T-cell (primary cell): Measurements from ENCODE around the gene KCNJ3. TPM values are rescaled to one million over a fixed set of nuclear protein-coding genes. Genes with fewer than 3 reads are reported as not detected.

Source experiments
- ATAC-seq, 4 experiments: fragments of 200-7000 bp in 3 of 4; fragments of 150-1000 bp in 1 of 4; cut with Tn5 transposase; replicated peaks in 1 of 4; 1 replicate in 3 of 4; 2 replicates in 1 of 4; pipeline ENCODE4 v1.10.0; 2021; ENCODE audit warnings: moderate library complexity in 3 of 4, mild to moderate bottlenecking in 2 of 4, moderate number of reproducible peaks in 1 of 4
- CTCF ChIA-PET, 2 donors: fragments of 300-600 bp; sonication (Branson Sonifier 250); formaldehyde crosslinking; loops; one replicate each; lab custom pipeline; 2022; ENCODE audit warnings: antibody characterized with exemption in 2 of 2; lab: Charles Lee
- POLR2A ChIA-PET, 2 donors: fragments of 300-600 bp; sonication (Branson Sonifier 250); formaldehyde crosslinking; loops; one replicate each; lab custom pipeline; 2022; ENCODE audit warnings: antibody characterized with exemption in 2 of 2; lab: Charles Lee
- DNase-seq, 35 experiments: peaks; one replicate each; pipeline versions ENCODE4 v3.0.0 to v3.0.0-alpha.2; 2013 to 2023
- H3K27ac ChIP-seq: one replicate; pipeline ENCODE4 v1.5.1; 2013; ENCODE audit warnings: low read length
- H3K27me3 ChIP-seq, 2 experiments: replicated peaks in 1 of 2; 1 replicate in 1 of 2; 2 replicates in 1 of 2; pipeline versions ENCODE4 v1.6.1 to v1.7.0; 2013; ENCODE audit warnings: low read length in 1 of 2, mixed read lengths in 1 of 2; ENCODE audit not compliant: control insufficient read depth in 2 of 2, insufficient read depth in 2 of 2; ENCODE audit errors: extremely low read depth in 1 of 2
- H3K36me3 ChIP-seq, 2 donors: 1 replicate in 1 of 2; 2 replicates in 1 of 2; pipeline versions ENCODE4 v1.6.1 to v1.7.0; 2013; ENCODE audit warnings: low read length in 1 of 2; ENCODE audit not compliant: control insufficient read depth in 2 of 2, insufficient read depth in 1 of 2; ENCODE audit errors: extremely low read depth in 1 of 2
- H3K4me1 ChIP-seq, 2 experiments: 1 replicate in 1 of 2; 2 replicates in 1 of 2; pipeline versions ENCODE4 v1.6.1 to v1.7.0; 2013; ENCODE audit warnings: low read length in 2 of 2, mixed read lengths in 1 of 2; ENCODE audit not compliant: insufficient read depth in 2 of 2, control insufficient read depth in 1 of 2; ENCODE audit errors: extremely low read depth in 1 of 2
- H3K4me3 ChIP-seq, 2 donors: 1 replicate in 1 of 2; 2 replicates in 1 of 2; pipeline versions ENCODE4 v1.5.1 to v1.7.0; 2013; ENCODE audit warnings: mild to moderate bottlenecking in 2 of 2, low read length in 1 of 2, moderate library complexity in 1 of 2; ENCODE audit not compliant: control insufficient read depth in 1 of 2; ENCODE audit errors: extremely low read depth in 1 of 2
- H3K9me3 ChIP-seq: 2 replicates; pipeline ENCODE4 v1.7.0; 2013
- H3K27ac Mint-ChIP-seq, 2 donors: one replicate each; pipeline ENCODE4 v1.8.0; 2020 to 2021; ENCODE audit warnings: mild to moderate bottlenecking in 2 of 2, mixed read lengths in 2 of 2
- H3K27me3 Mint-ChIP-seq, 2 donors: one replicate each; pipeline ENCODE4 v1.8.0; 2021 to 2022; ENCODE audit warnings: mixed read lengths in 2 of 2
- H3K36me3 Mint-ChIP-seq: one replicate; pipeline ENCODE4 v1.8.0; 2021; ENCODE audit warnings: mixed read lengths
- H3K4me1 Mint-ChIP-seq, 3 donors: one replicate each; pipeline ENCODE4 v1.8.0; 2020 to 2022; ENCODE audit warnings: mixed read lengths in 3 of 3, mild to moderate bottlenecking in 1 of 3
- H3K4me3 Mint-ChIP-seq, 3 donors: one replicate each; pipeline ENCODE4 v1.8.0; 2020 to 2022; ENCODE audit warnings: mild to moderate bottlenecking in 3 of 3, mixed read lengths in 3 of 3, moderate library complexity in 3 of 3
- H3K9me3 Mint-ChIP-seq, 3 donors: one replicate each; pipeline ENCODE4 v1.8.0; 2020 to 2022; ENCODE audit warnings: mixed read lengths in 3 of 3
- WGBS: methylation state at CpG from one replicate; pipeline ENCODE4 v1.1.5; 2013; ENCODE audit warnings: missing lambda C conversion rate; ENCODE audit not compliant: insufficient coverage; 5-methylcytosine and 5-hydroxymethylcytosine counted together
- total RNA-seq, 35 experiments: library from RNA in 6 of 35; stranded (reverse) in 6 of 35; fragments of 120-200 nt in 1 of 35; gene quantifications; one replicate each; pipeline versions ENCODE4 v1.2.1 to v1.2.4 and lab custom pipeline; 2013 to 2026

KCNJ3 gene
- total RNA-seq, 5 donors from 2014 or later (not counting 1 experiment from before 2014, with no cell fraction given), result not detected

DNA sequence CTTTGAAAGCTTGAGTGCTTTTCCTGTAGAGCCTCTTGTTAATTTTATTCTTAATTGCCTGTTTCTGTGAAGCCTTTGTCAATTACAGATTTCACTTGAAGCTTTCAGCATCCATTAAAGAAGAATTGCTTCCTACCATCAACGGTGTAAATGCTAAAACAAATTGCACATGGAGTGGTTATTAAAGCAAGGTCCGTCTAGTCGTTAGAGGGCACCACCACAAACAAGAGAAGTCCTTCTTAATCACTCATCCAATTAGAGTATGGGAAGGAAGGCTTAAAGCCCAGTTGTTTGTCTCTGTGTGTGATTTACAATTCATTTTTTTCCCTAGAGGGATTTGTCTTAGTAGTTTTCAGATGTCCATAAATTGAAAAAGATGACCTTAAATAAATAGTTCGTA is 1.6 kb downstream of the KCNJ3 start:
- Histone ChIP-seq H3K4me3 (no peak overlapping the region), H3K9me3 (no peaks in the 10 kb centered on the region), H3K4me1 (no peaks in the 10 kb centered on the region), H3K27me3 (peaks cover 5 to 26% of the 10 kb centered on the region in 2 experiments), H3K36me3 (no peaks in the 10 kb centered on the region), H3K27ac (no peak overlapping the region)
- ChIA-PET CTCF (no interaction called here), POLR2A (no interaction called here)
- Mint-ChIP-seq H3K4me1 (peaks cover 3 to 6% (median 4%) of the 10 kb centered on the region in 3 donors), H3K9me3 (peaks cover 0 to 7% (median 4%) of the 10 kb centered on the region in 3 donors), H3K4me3 (no peak overlapping the region), H3K27me3 (peaks cover 16 to 27% of the 10 kb centered on the region in 2 donors), H3K36me3 (no peaks in the 10 kb centered on the region), H3K27ac (no peak overlapping the region)
- no peak for DNase-seq
- WGBS, result no CpG with 5 or more reads among the region's 4 CpGs
- no peak for ATAC-seq

DNA sequence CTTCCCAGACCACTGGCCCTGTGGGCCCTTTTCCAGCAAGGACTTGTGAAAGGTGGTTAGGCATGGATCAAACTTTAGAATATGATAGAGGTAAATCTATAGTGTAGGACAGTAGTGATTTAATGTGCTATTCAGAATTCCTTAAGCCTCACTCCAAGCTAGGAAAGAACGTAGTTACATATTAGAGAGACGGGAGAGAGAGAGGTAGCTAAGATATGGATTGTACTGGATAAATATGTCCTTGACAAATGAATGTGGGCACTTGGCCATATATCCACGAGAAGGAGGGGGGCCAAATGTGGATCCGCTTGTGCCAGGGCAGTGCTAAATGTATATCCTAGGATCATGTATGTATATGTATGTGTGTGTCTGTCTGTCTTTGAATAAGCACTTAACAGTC is 6.5 kb downstream of the KCNJ3 start:
- Histone ChIP-seq H3K27ac (no peak overlapping the region), H3K4me3 (no peak overlapping the region), H3K4me1 (no peaks in the 10 kb centered on the region), H3K36me3 (no peaks in the 10 kb centered on the region), H3K27me3 (no peaks in the 10 kb centered on the region), H3K9me3 (no peaks in the 10 kb centered on the region)
- CTCF ChIA-PET, result interaction anchor here in 1 of 2 donors (0.6 kb wide), 1 partner anchor 104 kb away, joined by 3 read pairs; no protein-coding TSS in a partner anchor
- Mint-ChIP-seq H3K4me3 (no peak overlapping the region), H3K36me3 (no peaks in the 10 kb centered on the region), H3K9me3 (peaks cover 0 to 7% (median 0%) of the 10 kb centered on the region in 3 donors), H3K4me1 (no peaks in the 10 kb centered on the region), H3K27ac (no peak overlapping the region), H3K27me3 (peaks cover 0 to 4% of the 10 kb centered on the region in 2 donors)
- DNase-seq (no peak), ATAC-seq (no peak)
- 83% methylated on average over 4 of the region's 4 CpGs for WGBS
- POLR2A ChIA-PET, result no interaction called here

DNA sequence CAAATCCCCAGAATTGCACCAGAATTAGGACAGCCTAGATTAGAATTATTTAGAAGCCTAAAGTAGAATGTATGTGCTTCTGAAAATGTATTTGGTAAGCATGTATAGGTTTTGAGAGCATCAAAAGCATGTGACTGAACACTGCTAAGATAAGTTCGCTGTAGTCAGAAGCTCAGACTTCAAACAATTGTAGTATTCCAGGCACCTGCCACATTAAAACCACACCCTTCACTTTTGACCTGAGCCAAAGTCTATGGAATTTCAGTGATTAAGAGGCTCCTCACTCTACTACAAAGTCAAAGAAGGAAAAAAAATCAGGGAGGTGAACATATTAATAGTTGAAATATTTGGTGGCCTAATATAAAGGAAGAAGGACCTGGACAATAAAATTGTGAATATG is 8.2 kb downstream of the KCNJ3 start:
- Mint-ChIP-seq H3K36me3 (no peaks in the 10 kb centered on the region), H3K9me3 (peaks cover 0 to 6% (median 0%) of the 10 kb centered on the region in 3 donors), H3K27ac (no peak overlapping the region), H3K4me1 (no peaks in the 10 kb centered on the region), H3K4me3 (no peak overlapping the region), H3K27me3 (no peaks in the 10 kb centered on the region)
- 100% methylated on average over 1 of the region's 1 CpG for WGBS
- no peak for ATAC-seq
- Histone ChIP-seq H3K9me3 (no peaks in the 10 kb centered on the region), H3K27ac (no peak overlapping the region), H3K4me1 (no peaks in the 10 kb centered on the region), H3K4me3 (no peak overlapping the region), H3K27me3 (no peaks in the 10 kb centered on the region), H3K36me3 (no peaks in the 10 kb centered on the region)
- no peak for DNase-seq
- ChIA-PET POLR2A (no interaction called here), CTCF (no interaction called here)

DNA sequence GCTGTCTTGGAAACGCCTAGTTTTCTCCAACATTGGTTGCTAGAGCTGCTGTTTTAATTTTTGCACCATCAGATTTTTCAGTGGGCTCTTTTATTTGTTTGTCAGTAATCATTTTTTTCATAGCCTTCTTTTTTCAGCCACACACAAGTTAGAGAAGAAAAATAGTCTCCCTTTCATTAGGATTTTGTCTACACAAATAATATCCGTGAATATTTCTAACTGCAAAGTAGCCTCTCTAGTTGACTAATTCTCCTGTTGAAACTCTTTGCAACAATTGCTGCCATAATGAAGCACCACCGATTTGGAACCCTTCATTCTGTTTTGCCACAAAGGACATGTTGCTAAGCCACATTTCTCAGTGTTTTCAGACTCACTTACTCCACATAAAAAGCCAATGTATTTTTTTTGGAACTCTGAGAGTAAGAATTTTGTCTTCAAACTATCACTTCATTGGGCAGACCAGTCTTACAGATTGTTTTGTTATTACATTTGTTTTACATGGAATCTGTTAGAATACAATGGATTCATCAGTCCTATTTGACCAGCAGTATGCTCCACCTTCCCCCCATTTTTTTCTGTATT is 9.6 kb downstream of the KCNJ3 start:
- Mint-ChIP-seq H3K9me3 (peaks cover 0 to 4% (median 0%) of the 10 kb centered on the region in 3 donors), H3K4me3 (no peak overlapping the region), H3K4me1 (no peaks in the 10 kb centered on the region), H3K27ac (no peak overlapping the region), H3K27me3 (no peaks in the 10 kb centered on the region), H3K36me3 (no peaks in the 10 kb centered on the region)
- Histone ChIP-seq H3K27ac (no peak overlapping the region), H3K9me3 (no peaks in the 10 kb centered on the region), H3K36me3 (no peaks in the 10 kb centered on the region), H3K27me3 (no peaks in the 10 kb centered on the region), H3K4me1 (no peaks in the 10 kb centered on the region), H3K4me3 (no peak overlapping the region)
- ATAC-seq, result no peak
- ChIA-PET POLR2A (no interaction called here), CTCF (interaction anchor here in 1 of 2 donors (0.7 kb wide), 1 partner anchor 43 kb away, joined by 3 read pairs; no protein-coding TSS in a partner anchor)
- 94% methylated on average over 2 of the region's 3 CpGs for WGBS
- no peak for DNase-seq

DNA sequence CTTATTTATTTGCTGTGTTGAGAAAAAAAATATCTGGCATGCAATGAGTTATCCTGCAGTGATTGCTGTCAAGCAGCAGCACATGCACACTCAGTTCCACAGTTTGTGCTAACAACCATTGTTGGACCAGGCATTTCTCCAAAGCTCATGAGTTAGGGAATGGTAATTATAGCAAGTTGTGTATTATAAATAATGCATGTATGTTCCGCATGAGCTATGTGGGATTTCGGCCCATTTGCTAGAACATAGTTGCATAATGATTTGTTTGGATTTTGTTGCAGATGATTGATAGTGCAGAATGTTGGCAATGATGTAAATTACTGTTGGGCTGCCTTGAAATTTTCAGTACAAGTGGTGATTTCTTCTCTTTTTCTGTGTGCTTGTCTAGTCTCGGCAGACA is 10.7 kb downstream of the KCNJ3 start:
- WGBS, result 95% methylated on average over 2 of the region's 3 CpGs
- no peaks in the 10 kb centered on the region for H3K9me3 ChIP-seq
- Mint-ChIP-seq H3K36me3 (no peaks in the 10 kb centered on the region), H3K27ac (no peak overlapping the region), H3K27me3 (no peaks in the 10 kb centered on the region), H3K4me3 (no peak overlapping the region), H3K4me1 (no peaks in the 10 kb centered on the region), H3K9me3 (no peaks in the 10 kb centered on the region)
- ATAC-seq (no peak), DNase-seq (no peak)
- no peaks in the 10 kb centered on the region for H3K27me3 ChIP-seq
- H3K4me1 ChIP-seq, result no peaks in the 10 kb centered on the region
- CTCF ChIA-PET, result no interaction called here
- H3K27ac ChIP-seq, result no peak overlapping the region
- POLR2A ChIA-PET, result no interaction called here
- no peak overlapping the region for H3K4me3 ChIP-seq
- no peaks in the 10 kb centered on the region for H3K36me3 ChIP-seq

DNA sequence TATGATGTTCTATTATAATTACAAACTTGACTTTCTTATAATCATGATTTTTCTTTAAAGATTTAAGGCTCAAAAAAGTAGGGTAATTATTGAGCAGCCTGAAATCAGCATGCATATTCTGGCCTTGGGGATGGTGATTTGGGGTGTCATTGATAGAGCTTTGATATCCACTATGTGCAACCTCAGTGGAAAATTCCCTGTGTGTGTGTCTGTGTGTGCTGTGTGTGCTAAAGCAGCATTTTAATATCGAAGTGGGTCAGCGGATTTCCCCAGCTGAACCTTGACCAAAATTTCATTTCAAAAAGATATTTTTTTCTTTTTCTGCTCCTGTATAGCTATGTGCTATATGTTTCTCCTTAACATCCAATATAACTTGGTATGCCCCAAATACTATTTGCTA is 11.6 kb downstream of the KCNJ3 start:
- no peaks in the 10 kb centered on the region for H3K36me3 Mint-ChIP-seq
- no peaks in the 10 kb centered on the region for H3K4me1 Mint-ChIP-seq
- H3K4me3 Mint-ChIP-seq, result no peak overlapping the region
- H3K9me3 ChIP-seq, result no peaks in the 10 kb centered on the region
- H3K4me3 ChIP-seq, result no peak overlapping the region
- H3K36me3 ChIP-seq, result no peaks in the 10 kb centered on the region
- POLR2A ChIA-PET, result no interaction called here
- no peaks in the 10 kb centered on the region for H3K27me3 ChIP-seq
- no peaks in the 10 kb centered on the region for H3K27me3 Mint-ChIP-seq
- 92% methylated on average over 2 of the region's 2 CpGs for WGBS
- ATAC-seq (no peak), DNase-seq (no peak)
- H3K27ac Mint-ChIP-seq, result no peak overlapping the region
- H3K9me3 Mint-ChIP-seq, result no peaks in the 10 kb centered on the region
- no peaks in the 10 kb centered on the region for H3K4me1 ChIP-seq
- H3K27ac ChIP-seq, result no peak overlapping the region
- CTCF ChIA-PET, result no interaction called here
